ENCODE results near the gene PHF21A.

DNA sequence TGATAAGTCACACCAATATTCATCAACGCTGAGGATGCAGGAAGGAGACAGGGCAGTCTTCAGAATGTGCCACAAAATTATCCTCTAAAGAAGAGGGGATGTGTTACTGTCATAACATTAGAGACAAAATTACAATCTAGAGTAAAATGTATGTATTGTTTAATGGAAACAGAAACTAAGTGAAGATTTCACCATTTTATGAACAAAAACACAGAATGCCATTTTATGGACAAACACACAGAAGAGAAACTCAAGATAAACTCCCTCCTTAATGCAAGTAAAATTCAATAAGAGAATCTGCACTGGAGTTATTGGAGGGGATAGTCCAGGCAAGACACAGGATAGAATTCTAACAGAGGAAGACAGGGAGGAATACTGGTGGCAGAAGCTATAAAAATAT is 136.0 kb downstream of the PHF21A start:
- TF ChIP-seq, protein P1, sequence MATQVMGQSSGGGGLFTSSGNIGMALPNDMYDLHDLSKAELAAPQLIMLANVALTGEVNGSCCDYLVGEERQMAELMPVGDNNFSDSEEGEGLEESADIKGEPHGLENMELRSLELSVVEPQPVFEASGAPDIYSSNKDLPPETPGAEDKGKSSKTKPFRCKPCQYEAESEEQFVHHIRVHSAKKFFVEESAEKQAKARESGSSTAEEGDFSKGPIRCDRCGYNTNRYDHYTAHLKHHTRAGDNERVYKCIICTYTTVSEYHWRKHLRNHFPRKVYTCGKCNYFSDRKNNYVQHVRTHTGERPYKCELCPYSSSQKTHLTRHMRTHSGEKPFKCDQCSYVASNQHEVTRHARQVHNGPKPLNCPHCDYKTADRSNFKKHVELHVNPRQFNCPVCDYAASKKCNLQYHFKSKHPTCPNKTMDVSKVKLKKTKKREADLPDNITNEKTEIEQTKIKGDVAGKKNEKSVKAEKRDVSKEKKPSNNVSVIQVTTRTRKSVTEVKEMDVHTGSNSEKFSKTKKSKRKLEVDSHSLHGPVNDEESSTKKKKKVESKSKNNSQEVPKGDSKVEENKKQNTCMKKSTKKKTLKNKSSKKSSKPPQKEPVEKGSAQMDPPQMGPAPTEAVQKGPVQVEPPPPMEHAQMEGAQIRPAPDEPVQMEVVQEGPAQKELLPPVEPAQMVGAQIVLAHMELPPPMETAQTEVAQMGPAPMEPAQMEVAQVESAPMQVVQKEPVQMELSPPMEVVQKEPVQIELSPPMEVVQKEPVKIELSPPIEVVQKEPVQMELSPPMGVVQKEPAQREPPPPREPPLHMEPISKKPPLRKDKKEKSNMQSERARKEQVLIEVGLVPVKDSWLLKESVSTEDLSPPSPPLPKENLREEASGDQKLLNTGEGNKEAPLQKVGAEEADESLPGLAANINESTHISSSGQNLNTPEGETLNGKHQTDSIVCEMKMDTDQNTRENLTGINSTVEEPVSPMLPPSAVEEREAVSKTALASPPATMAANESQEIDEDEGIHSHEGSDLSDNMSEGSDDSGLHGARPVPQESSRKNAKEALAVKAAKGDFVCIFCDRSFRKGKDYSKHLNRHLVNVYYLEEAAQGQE (IDR thresholded peaks at IDR 0.05; ENCODE audit: insufficient read depth in 1 of 2, low read depth in 2 of 2, low read length in 2 of 2) = no peak
- TF ChIP-seq TAF1 (IDR thresholded peaks at IDR 0.05; ENCODE audit: borderline replicate concordance, insufficient read depth, low read length) (no peak), SIN3A (IDR thresholded peaks at IDR 0.05; ENCODE audit: borderline replicate concordance, insufficient read depth, low read length) (no peak), POLR2AphosphoS5 (IDR thresholded peaks at IDR 0.05; ENCODE audit: low read depth, low read length) (no peak)

Data from PFSK-1 (cell line).